GM12872 (cell line): ENCODE measurements around the gene TCF7L2.

Experiments
- CTCF ChIP-seq: IDR thresholded peaks from 3 replicates; pipeline ENCODE4 v1.5.1; 2011; ENCODE audit warnings: low read depth, mild to moderate bottlenecking, low read length, moderate library complexity; ENCODE audit not compliant: insufficient read depth

Gene TCF7L2

DNA sequence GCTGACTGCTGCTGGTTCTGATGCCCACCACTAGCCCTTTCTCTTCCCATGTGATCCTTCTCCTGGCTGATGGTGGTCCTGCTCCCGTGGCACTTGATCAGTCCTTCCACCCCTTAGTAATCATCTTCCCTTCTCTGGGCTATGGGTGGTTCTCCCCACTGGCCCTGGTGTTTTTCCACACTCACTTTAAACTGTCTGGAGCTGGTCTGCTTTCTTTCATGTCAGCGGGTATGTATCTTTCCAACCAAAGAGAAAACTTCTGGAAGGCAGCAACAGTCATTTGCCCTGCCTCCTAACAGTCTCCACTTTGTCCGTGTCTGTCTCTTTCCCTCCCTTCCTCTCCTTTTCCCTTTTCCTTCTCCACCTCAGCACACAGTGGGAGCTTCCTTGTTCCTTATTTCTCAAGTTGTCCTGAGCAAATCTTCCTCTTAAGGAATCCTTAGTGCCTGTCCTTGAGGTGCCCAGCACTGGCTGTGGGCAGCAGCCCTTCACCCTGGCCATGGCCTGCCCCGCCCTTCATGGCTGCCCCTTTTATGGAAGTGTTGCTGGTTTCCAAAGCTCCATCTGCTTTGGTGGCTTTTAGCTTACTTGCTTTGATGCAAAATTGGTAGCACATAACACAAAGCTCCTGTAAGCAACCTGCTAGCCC, 189.0 kb downstream of the TCF7L2 start:
- no peak for TF ChIP-seq CTCF

GRCh38 chr10:113139699-113140098, 189.7 kb downstream of the TCF7L2 start:
- no peak for TF ChIP-seq CTCF

GRCh38 chr10:113140143-113141011, 190.3 kb downstream of the TCF7L2 start:
- no peak for TF ChIP-seq CTCF

DNA sequence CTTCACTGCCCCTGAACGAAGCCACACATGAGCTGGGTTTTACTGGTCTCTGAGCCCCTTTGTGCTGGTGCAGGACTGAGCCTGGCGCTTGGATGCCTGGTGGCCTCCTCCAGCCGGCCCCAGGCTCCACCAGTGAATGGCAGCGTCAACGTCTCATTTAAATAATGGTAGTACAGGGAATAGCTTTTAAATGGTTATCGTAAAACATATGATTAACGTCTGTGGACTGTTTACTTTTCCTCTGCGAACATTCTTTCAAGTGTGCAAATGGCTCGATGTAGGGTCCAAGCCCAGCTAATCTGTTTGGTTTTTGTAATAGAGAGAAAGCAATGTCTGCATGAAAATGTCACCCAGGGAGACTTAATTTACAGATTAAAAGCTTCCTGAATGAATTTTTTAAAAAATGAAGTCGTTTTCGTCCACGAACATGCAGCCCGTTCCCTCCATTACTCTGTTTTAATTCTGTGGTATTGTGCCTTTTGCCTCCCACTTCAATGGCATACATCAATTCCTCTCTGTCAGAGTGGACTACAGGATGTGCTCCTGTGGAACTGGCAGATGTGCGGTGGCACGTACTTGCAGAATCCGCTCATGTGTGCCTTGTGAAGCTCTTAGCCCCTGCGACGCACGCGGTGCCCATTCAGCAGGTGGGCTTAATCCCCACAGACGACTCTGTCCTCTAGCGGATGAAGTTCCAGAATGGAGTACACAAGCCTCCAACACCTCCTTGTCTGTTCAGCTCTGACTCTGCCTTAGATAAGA, 192.7 kb downstream of the TCF7L2 start:
- TF ChIP-seq CTCF: no peak

- no peak for TF ChIP-seq CTCF
Measured at GRCh38 chr10:113144576-113144975, 194.5 kb downstream of the TCF7L2 start.

GRCh38 chr10:113148071-113148825, 198.2 kb downstream of the TCF7L2 start:
- no peak for TF ChIP-seq CTCF

DNA sequence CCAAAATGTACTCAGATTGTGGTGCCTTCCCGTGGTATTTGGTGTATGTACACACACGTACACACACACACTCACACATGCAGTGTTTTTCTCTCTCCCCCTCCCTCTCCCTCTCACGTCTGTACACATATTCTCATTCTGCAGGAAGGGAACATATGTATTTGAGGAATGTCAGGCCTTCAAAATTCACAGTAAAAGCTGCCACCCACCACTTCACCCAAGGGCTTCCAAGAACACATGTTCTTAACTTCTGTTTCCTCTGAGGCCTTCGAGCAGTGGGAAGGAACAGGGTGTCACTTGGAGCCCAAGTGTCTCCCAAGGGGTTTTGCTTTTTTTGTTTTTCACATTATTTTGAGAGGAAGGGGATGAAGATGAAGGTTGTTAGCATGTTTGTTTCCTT, 198.9 kb downstream of the TCF7L2 start:
- TF ChIP-seq CTCF: no peak
